HEK293 (cell line): ENCODE measurements around the gene LIMA1.

Source experiments
- CTCF ChIA-PET: fragments of 350-600 bp; formaldehyde crosslinking; extraction: SDS; loops from one replicate; lab custom pipeline; 2021; ENCODE audit warnings: antibody characterized with exemption; lab: Yijun Ruan, JAX
- POLR2A ChIA-PET: fragments of 300-600 bp; formaldehyde crosslinking; extraction: SDS; loops from one replicate; lab custom pipeline; 2020; ENCODE audit warnings: antibody characterized with exemption, inconsistent platforms; lab: Yijun Ruan, JAX
- H3K27ac ChIP-seq: fragments of 200-500 bp; sonication (Bioruptor generic); 2 replicates; pipeline ENCODE4 v1.5.1; 2014; ENCODE audit warnings: low read depth, low read length, control low read depth, inconsistent platforms; ENCODE audit errors: extremely low read depth
- H3K36me3 ChIP-seq, 2 experiments: fragments of 200-500 bp in 1 of 2; sonication (Bioruptor generic) in 1 of 2; 1 replicate in 1 of 2; 2 replicates in 1 of 2; pipeline ENCODE4 v1.5.1; 2014 to 2017; ENCODE audit warnings: inconsistent platforms in 2 of 2, low read length in 2 of 2; ENCODE audit not compliant: control insufficient read depth in 2 of 2, insufficient read depth in 1 of 2
- H3K4me1 ChIP-seq: fragments of 200-500 bp; sonication (Bioruptor generic); 2 replicates; pipeline ENCODE4 v1.5.1; 2014; ENCODE audit warnings: mild to moderate bottlenecking, low read length, inconsistent platforms; ENCODE audit not compliant: control insufficient read depth, insufficient read depth
- H3K4me3 ChIP-seq: 2 replicates; pipeline ENCODE4 v1.5.1; 2011; ENCODE audit warnings: low read depth, mild to moderate bottlenecking, control low read depth, low read length, moderate library complexity
- H3K9me3 ChIP-seq: fragments of 200-500 bp; sonication (Bioruptor generic); 2 replicates; pipeline ENCODE4 v1.5.1; 2014; ENCODE audit warnings: low read depth, low read length, inconsistent platforms; ENCODE audit not compliant: control insufficient read depth, insufficient read depth
- GLIS2 ChIP-seq: fragments of 450-650 bp; formaldehyde crosslinking; IDR thresholded peaks from 2 replicates; pipeline ENCODE4 v1.5.1; 2016; ENCODE audit warnings: missing biosample characterization, missing genetic modification characterization
- IKZF3 ChIP-seq: fragments of 450-650 bp; IDR thresholded peaks from 2 replicates; pipeline ENCODE4 v1.5.0; 2018; ENCODE audit warnings: missing biosample characterization, mild to moderate bottlenecking, missing genetic modification characterization, moderate library complexity
- KLF7 ChIP-seq: fragments of 450-650 bp; formaldehyde crosslinking; IDR thresholded peaks from 2 replicates; pipeline ENCODE4 v1.5.1; 2016; ENCODE audit warnings: missing biosample characterization, missing genetic modification characterization, borderline replicate concordance
- OVOL3 ChIP-seq: fragments of 450-650 bp; formaldehyde crosslinking; IDR thresholded peaks from 2 replicates; pipeline ENCODE4 v1.5.1; 2016; ENCODE audit warnings: missing biosample characterization, missing genetic modification characterization
- ZBTB20 ChIP-seq: fragments of 450-650 bp; formaldehyde crosslinking; IDR thresholded peaks from 2 replicates; pipeline ENCODE4 v1.5.1; 2016; ENCODE audit warnings: missing biosample characterization, missing genetic modification characterization
- ZIC2 ChIP-seq: fragments of 450-650 bp; formaldehyde crosslinking; IDR thresholded peaks from 2 replicates; pipeline ENCODE4 v1.5.1; 2016; ENCODE audit warnings: missing biosample characterization, missing genetic modification characterization
- ZNF132 ChIP-seq: fragments of 450-650 bp; formaldehyde crosslinking; IDR thresholded peaks from 2 replicates; pipeline ENCODE4 v1.5.1; 2017; ENCODE audit warnings: missing biosample characterization, missing genetic modification characterization, borderline replicate concordance
- ZNF140 ChIP-seq: fragments of 450-650 bp; formaldehyde crosslinking; IDR thresholded peaks from 2 replicates; pipeline ENCODE4 v1.5.1; 2016; ENCODE audit warnings: missing biosample characterization, missing genetic modification characterization
- ZNF274 ChIP-seq, 2 experiments: fragments of 200-500 bp in 1 of 2; fragments of 450-650 bp in 1 of 2; sonication (Bioruptor generic) in 1 of 2; formaldehyde crosslinking in 1 of 2; IDR thresholded peaks; 2 replicates each; pipeline versions ENCODE4 v1.5.1 to v1.6.1; 2014 to 2016; ENCODE audit warnings: borderline replicate concordance in 1 of 2, inconsistent platforms in 1 of 2, low read length in 1 of 2, missing biosample characterization in 1 of 2, missing genetic modification characterization in 1 of 2
- ZNF311 ChIP-seq: fragments of 450-650 bp; formaldehyde crosslinking; IDR thresholded peaks from 2 replicates; pipeline ENCODE4 v1.5.1; 2017; ENCODE audit warnings: missing biosample characterization, missing genetic modification characterization, borderline replicate concordance
- ZNF350 ChIP-seq: fragments of 450-650 bp; formaldehyde crosslinking; IDR thresholded peaks from 2 replicates; pipeline ENCODE4 v1.5.0; 2017; ENCODE audit warnings: missing biosample characterization, mild to moderate bottlenecking, missing genetic modification characterization
- ZNF404 ChIP-seq: fragments of 450-650 bp; formaldehyde crosslinking; IDR thresholded peaks from 2 replicates; pipeline ENCODE4 v1.5.1; 2017; ENCODE audit warnings: missing biosample characterization, missing genetic modification characterization
- ZNF48 ChIP-seq: fragments of 450-650 bp; formaldehyde crosslinking; IDR thresholded peaks from 2 replicates; pipeline ENCODE4 v1.5.1; 2016; ENCODE audit warnings: missing biosample characterization, missing genetic modification characterization
- ZNF510 ChIP-seq: fragments of 450-650 bp; formaldehyde crosslinking; IDR thresholded peaks from 2 replicates; pipeline ENCODE4 v1.5.1; 2018; ENCODE audit warnings: mild to moderate bottlenecking, missing genetic modification characterization, missing biosample characterization; ENCODE audit not compliant: insufficient replicate concordance
- ZNF629 ChIP-seq: fragments of 450-650 bp; formaldehyde crosslinking; IDR thresholded peaks from 2 replicates; pipeline ENCODE4 v1.5.1; 2017; ENCODE audit warnings: missing biosample characterization, missing genetic modification characterization
- ZNF792 ChIP-seq: fragments of 450-650 bp; formaldehyde crosslinking; IDR thresholded peaks from 2 replicates; pipeline ENCODE4 v1.5.1; 2016; ENCODE audit warnings: missing biosample characterization, missing genetic modification characterization
- TF ChIP-seq, protein P1 (sequence below): fragments of 450-650 bp; formaldehyde crosslinking; IDR thresholded peaks from 2 replicates; pipeline ENCODE4 v1.5.1; 2016; ENCODE audit warnings: missing biosample characterization, missing genetic modification characterization, borderline replicate concordance
- TF ChIP-seq, protein P2 (sequence below): fragments of 450-650 bp; formaldehyde crosslinking; IDR thresholded peaks from 2 replicates; pipeline ENCODE4 v1.5.1; 2016; ENCODE audit warnings: missing biosample characterization, missing genetic modification characterization
- TF ChIP-seq, protein P3 (sequence below): fragments of 450-650 bp; IDR thresholded peaks from 2 replicates; pipeline ENCODE4 v1.5.1; 2018; ENCODE audit warnings: missing biosample characterization, mild to moderate bottlenecking, missing genetic modification characterization
- TF ChIP-seq, protein P4 (sequence below): fragments of 450-650 bp; formaldehyde crosslinking; IDR thresholded peaks from 2 replicates; pipeline ENCODE4 v1.5.1; 2016; ENCODE audit warnings: missing biosample characterization, missing genetic modification characterization

The LIMA1 gene

DNA sequence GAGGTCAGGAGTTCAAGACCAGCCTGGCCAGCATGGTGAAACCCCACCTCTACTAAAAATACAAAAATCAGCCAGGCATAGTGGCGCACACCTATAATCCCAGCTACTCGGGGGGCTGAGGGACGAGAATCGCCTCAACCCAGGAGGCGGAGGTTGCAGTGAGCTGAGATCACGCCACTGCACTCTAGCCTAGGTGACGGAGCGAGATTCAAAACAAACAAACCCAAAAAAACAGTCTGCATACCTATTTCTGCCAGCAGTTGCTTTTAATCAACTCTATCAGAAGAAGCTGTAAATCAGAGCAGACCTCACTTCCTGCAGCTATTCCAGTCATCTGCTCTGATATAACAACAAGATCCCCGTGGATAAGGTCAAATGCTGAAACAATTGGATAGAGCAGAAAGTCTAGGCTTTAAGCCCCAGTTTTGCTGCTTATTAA is 50.5 kb downstream of the LIMA1 start (continued):
- TF ChIP-seq ZNF404 (tag by site-specific recombination), result no peak

DNA sequence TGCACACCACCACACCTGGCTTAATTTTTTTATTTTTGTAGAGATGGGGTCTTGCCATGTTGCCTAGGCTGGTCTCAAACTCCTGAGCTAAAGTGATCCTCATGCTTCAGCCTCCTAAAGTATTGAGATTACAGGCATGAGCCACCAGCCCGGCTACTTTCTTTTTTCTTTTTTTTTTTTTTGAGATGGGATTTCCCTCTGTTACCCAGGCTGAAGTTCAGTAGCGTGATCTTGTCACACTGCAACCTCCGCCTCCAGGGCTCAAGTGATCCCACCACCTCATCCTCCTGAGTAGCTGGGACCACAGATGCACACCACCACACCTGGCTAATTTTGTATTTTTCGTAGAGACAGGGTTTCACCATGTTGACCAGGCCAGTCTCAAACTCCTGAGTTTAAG is 51.1 kb downstream of the LIMA1 start:
- CTCF ChIA-PET, result interaction anchor here (0.7 kb wide), 1 partner anchor 686 kb away, joined by 5 read pairs; no protein-coding TSS in a partner anchor
- TF ChIP-seq ZIC2 (tag by site-specific recombination), result no peak
- TF ChIP-seq, protein P1, sequence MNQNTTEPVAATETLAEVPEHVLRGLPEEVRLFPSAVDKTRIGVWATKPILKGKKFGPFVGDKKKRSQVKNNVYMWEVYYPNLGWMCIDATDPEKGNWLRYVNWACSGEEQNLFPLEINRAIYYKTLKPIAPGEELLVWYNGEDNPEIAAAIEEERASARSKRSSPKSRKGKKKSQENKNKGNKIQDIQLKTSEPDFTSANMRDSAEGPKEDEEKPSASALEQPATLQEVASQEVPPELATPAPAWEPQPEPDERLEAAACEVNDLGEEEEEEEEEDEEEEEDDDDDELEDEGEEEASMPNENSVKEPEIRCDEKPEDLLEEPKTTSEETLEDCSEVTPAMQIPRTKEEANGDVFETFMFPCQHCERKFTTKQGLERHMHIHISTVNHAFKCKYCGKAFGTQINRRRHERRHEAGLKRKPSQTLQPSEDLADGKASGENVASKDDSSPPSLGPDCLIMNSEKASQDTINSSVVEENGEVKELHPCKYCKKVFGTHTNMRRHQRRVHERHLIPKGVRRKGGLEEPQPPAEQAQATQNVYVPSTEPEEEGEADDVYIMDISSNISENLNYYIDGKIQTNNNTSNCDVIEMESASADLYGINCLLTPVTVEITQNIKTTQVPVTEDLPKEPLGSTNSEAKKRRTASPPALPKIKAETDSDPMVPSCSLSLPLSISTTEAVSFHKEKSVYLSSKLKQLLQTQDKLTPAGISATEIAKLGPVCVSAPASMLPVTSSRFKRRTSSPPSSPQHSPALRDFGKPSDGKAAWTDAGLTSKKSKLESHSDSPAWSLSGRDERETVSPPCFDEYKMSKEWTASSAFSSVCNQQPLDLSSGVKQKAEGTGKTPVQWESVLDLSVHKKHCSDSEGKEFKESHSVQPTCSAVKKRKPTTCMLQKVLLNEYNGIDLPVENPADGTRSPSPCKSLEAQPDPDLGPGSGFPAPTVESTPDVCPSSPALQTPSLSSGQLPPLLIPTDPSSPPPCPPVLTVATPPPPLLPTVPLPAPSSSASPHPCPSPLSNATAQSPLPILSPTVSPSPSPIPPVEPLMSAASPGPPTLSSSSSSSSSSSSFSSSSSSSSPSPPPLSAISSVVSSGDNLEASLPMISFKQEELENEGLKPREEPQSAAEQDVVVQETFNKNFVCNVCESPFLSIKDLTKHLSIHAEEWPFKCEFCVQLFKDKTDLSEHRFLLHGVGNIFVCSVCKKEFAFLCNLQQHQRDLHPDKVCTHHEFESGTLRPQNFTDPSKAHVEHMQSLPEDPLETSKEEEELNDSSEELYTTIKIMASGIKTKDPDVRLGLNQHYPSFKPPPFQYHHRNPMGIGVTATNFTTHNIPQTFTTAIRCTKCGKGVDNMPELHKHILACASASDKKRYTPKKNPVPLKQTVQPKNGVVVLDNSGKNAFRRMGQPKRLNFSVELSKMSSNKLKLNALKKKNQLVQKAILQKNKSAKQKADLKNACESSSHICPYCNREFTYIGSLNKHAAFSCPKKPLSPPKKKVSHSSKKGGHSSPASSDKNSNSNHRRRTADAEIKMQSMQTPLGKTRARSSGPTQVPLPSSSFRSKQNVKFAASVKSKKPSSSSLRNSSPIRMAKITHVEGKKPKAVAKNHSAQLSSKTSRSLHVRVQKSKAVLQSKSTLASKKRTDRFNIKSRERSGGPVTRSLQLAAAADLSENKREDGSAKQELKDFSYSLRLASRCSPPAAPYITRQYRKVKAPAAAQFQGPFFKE (tag by site-specific recombination), result no peak
- no peak for TF ChIP-seq ZNF132 (tag by site-specific recombination)
- no peak for TF ChIP-seq KLF7 (tag by site-specific recombination)
- no peak for TF ChIP-seq ZNF350 (tag by site-specific recombination)
- no peak for TF ChIP-seq ZNF274 (IDR thresholded peaks at IDR 0.05; ENCODE audit: low read length)
- TF ChIP-seq ZNF274 (tag by site-specific recombination; IDR thresholded peaks at IDR 0.05; ENCODE audit: borderline replicate concordance), result no peak
- no peak for TF ChIP-seq ZNF629 (tag by site-specific recombination)
- no peak for TF ChIP-seq IKZF3 (tag by site-specific recombination)
- TF ChIP-seq, protein P2, sequence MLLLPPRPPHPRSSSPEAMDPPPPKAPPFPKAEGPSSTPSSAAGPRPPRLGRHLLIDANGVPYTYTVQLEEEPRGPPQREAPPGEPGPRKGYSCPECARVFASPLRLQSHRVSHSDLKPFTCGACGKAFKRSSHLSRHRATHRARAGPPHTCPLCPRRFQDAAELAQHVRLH, result no peak
- TF ChIP-seq ZNF311 (tag by site-specific recombination), result no peak
- TF ChIP-seq, protein P3, sequence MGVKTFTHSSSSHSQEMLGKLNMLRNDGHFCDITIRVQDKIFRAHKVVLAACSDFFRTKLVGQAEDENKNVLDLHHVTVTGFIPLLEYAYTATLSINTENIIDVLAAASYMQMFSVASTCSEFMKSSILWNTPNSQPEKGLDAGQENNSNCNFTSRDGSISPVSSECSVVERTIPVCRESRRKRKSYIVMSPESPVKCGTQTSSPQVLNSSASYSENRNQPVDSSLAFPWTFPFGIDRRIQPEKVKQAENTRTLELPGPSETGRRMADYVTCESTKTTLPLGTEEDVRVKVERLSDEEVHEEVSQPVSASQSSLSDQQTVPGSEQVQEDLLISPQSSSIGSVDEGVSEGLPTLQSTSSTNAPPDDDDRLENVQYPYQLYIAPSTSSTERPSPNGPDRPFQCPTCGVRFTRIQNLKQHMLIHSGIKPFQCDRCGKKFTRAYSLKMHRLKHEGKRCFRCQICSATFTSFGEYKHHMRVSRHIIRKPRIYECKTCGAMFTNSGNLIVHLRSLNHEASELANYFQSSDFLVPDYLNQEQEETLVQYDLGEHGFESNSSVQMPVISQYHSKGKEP (tag by site-specific recombination), result no peak
- no peak for TF ChIP-seq ZBTB20 (tag by site-specific recombination)
- no peak for TF ChIP-seq ZNF140
- TF ChIP-seq GLIS2 (tag by site-specific recombination), result no peak
- TF ChIP-seq OVOL3 (tag by site-specific recombination), result no peak
- no peak for TF ChIP-seq ZNF510 (tag by site-specific recombination)
- TF ChIP-seq, protein P4, sequence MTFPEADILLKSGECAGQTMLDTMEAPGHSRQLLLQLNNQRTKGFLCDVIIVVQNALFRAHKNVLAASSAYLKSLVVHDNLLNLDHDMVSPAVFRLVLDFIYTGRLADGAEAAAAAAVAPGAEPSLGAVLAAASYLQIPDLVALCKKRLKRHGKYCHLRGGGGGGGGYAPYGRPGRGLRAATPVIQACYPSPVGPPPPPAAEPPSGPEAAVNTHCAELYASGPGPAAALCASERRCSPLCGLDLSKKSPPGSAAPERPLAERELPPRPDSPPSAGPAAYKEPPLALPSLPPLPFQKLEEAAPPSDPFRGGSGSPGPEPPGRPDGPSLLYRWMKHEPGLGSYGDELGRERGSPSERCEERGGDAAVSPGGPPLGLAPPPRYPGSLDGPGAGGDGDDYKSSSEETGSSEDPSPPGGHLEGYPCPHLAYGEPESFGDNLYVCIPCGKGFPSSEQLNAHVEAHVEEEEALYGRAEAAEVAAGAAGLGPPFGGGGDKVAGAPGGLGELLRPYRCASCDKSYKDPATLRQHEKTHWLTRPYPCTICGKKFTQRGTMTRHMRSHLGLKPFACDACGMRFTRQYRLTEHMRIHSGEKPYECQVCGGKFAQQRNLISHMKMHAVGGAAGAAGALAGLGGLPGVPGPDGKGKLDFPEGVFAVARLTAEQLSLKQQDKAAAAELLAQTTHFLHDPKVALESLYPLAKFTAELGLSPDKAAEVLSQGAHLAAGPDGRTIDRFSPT (tag by site-specific recombination), result no peak
- TF ChIP-seq ZNF792 (tag by site-specific recombination), result no peak
- TF ChIP-seq ZNF48, result no peak
- POLR2A ChIA-PET, result no interaction called here

More for the DNA sequence above, 51.1 kb downstream of the LIMA1 start:
- H3K9me3 ChIP-seq, result no peaks in the 10 kb centered on the region
- H3K4me3 ChIP-seq, result no peak overlapping the region
- no peaks in the 10 kb centered on the region; a peak in 1 of 3 replicates for H3K36me3 ChIP-seq
- no peak overlapping the region for H3K27ac ChIP-seq
- H3K4me1 ChIP-seq, result peaks cover 4% of the 10 kb centered on the region; the same call in 1 of the 2 replicates
